ENCODE results near the gene AASS. TPM values are rescaled to one million over a fixed set of nuclear protein-coding genes. Genes with fewer than 3 reads are reported as not detected.

Gene AASS
- total RNA-seq, 1 experiment from 2014 or later: 38.8 TPM

DNA sequence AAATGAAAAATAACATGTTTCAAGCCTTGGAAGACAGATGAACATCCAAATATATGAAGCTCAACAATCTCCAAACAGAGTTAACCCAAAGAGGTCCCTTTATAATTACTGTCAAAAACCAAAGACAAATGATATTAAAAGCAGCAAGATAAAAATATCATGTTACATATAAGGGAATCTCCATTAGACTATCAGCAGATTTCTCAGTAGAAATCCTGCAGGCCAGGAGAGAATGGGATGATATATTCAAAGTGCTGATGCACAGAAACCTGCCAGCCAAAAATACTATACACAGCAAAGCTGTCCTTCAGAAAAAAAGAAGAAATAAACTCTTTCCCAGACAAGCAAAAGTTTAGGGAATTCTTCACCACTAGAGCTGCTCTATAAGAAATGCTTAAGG lies 41.0 kb downstream of the AASS start:
- intact Hi-C loops (cut with micrococcal nuclease; ENCODE audit: unreplicated experiment): no loop called here
- TF ChIP-seq EZH2 (IDR thresholded peaks at IDR 0.05; ENCODE audit: borderline replicate concordance, low read depth, low read length, poor library complexity, severe bottlenecking) (no peak), CTCF (conservative IDR thresholded peaks at IDR 0.05; ENCODE audit: low read depth, low read length) (no peak)
- POLR2A ChIA-PET (ENCODE audit: low non-redundant PET): no interaction called here
- BruUV-seq (replicated peaks): no TSS peak
- Histone ChIP-seq H3K27me3 (replicated peaks; ENCODE audit: insufficient read depth, low read depth, low read length, poor library complexity) (no peaks in the 10 kb centered on the region), H3K4me1 (ENCODE audit: insufficient read depth, low read length, poor library complexity, severe bottlenecking) (no peaks in the 10 kb centered on the region), H3K27ac (ENCODE audit: low read depth, low read length, poor library complexity, severe bottlenecking) (no peak overlapping the region), H3K36me3 (ENCODE audit: insufficient read depth, low read length, poor library complexity, severe bottlenecking) (peaks cover 28% of the 10 kb centered on the region), H3K4me3 (ENCODE audit: low read depth, low read length, poor library complexity, severe bottlenecking) (no peak overlapping the region), H3K9me3 (ENCODE audit: low read depth, low read length, poor library complexity, severe bottlenecking) (peaks cover 19% of the 10 kb centered on the region)
- no peak for DNase-seq (ENCODE audit: low spot score)
- CTCF ChIA-PET: no interaction called here

GRCh38 chr7:122100021-122100420 lies 44.0 kb downstream of the AASS start:
- ChIA-PET POLR2A (ENCODE audit: low non-redundant PET) (no interaction called here), CTCF (no interaction called here)
- DNase-seq (ENCODE audit: low spot score): no peak
- no TSS peak for BruUV-seq (replicated peaks)
- Histone ChIP-seq H3K4me3 (ENCODE audit: low read depth, low read length, poor library complexity, severe bottlenecking) (no peak overlapping the region), H3K4me1 (ENCODE audit: insufficient read depth, low read length, poor library complexity, severe bottlenecking) (no peaks in the 10 kb centered on the region), H3K36me3 (ENCODE audit: insufficient read depth, low read length, poor library complexity, severe bottlenecking) (peaks cover 33% of the 10 kb centered on the region), H3K27ac (ENCODE audit: low read depth, low read length, poor library complexity, severe bottlenecking) (no peak overlapping the region), H3K27me3 (replicated peaks; ENCODE audit: insufficient read depth, low read depth, low read length, poor library complexity) (no peaks in the 10 kb centered on the region), H3K9me3 (ENCODE audit: low read depth, low read length, poor library complexity, severe bottlenecking) (peaks cover 10% of the 10 kb centered on the region)
- intact Hi-C loops (cut with micrococcal nuclease; ENCODE audit: unreplicated experiment): no loop called here
- no peak for TF ChIP-seq EZH2 (IDR thresholded peaks at IDR 0.05; ENCODE audit: borderline replicate concordance, low read depth, low read length, poor library complexity, severe bottlenecking)
- TF ChIP-seq CTCF (conservative IDR thresholded peaks at IDR 0.05; ENCODE audit: low read depth, low read length): no peak

DNA sequence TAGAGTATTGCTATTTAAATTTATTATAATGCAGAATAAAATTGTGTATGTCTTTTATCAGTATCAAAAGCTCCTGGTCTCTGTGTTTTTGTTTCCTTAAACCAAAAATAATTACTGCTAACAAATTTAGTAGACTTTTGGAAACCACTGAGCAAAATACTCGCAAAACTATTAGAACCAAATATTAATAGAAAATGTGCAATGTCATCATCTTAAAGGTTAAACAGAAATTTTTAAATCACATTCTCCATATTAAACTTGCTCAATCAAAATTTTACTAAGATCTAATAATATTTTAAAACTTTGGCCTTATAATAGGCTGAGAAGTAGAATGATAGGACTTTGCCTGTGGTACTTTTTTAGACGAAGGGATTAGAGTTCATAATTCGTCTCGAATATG lies 48.4 kb downstream of the AASS start:
- BruUV-seq (replicated peaks): no TSS peak
- ChIA-PET POLR2A (ENCODE audit: low non-redundant PET) (no interaction called here), CTCF (no interaction called here)
- H3K4me1 ChIP-seq (ENCODE audit: insufficient read depth, low read length, poor library complexity, severe bottlenecking): no peaks in the 10 kb centered on the region
- no peaks in the 10 kb centered on the region for H3K9me3 ChIP-seq (ENCODE audit: low read depth, low read length, poor library complexity, severe bottlenecking)
- no peak for DNase-seq (ENCODE audit: low spot score)
- no peaks in the 10 kb centered on the region for H3K27me3 ChIP-seq (replicated peaks; ENCODE audit: insufficient read depth, low read depth, low read length, poor library complexity)
- TF ChIP-seq CTCF (conservative IDR thresholded peaks at IDR 0.05; ENCODE audit: low read depth, low read length) (no peak), EZH2 (IDR thresholded peaks at IDR 0.05; ENCODE audit: borderline replicate concordance, low read depth, low read length, poor library complexity, severe bottlenecking) (no peak)
- intact Hi-C loops (cut with micrococcal nuclease; ENCODE audit: unreplicated experiment): loop anchor here (10.0 kb wide), 2 partner anchors 119 to 1059 kb away; no protein-coding TSS in a partner anchor
- H3K36me3 ChIP-seq (ENCODE audit: insufficient read depth, low read length, poor library complexity, severe bottlenecking): peaks cover 18% of the 10 kb centered on the region
- no peak overlapping the region for H3K27ac ChIP-seq (ENCODE audit: low read depth, low read length, poor library complexity, severe bottlenecking)
- no peak overlapping the region for H3K4me3 ChIP-seq (ENCODE audit: low read depth, low read length, poor library complexity, severe bottlenecking)

Measured in A673 (cell line).